DMS153 treated with DMSO at 0.1 percent for 48 hours (cell line): Measurements from ENCODE around the gene CDH23.
"Not testable (repeated sequence)": the region's sequence is repeated elsewhere in the genome, so short reads cannot be mapped to it uniquely, and the experiment has no call there.

Experiments used
- DNase-seq: peaks from one replicate; lab custom pipeline; 2025; ENCODE audit not compliant: unreplicated experiment; lab: John Stamatoyannopoulos, UW

The CDH23 gene

DNA sequence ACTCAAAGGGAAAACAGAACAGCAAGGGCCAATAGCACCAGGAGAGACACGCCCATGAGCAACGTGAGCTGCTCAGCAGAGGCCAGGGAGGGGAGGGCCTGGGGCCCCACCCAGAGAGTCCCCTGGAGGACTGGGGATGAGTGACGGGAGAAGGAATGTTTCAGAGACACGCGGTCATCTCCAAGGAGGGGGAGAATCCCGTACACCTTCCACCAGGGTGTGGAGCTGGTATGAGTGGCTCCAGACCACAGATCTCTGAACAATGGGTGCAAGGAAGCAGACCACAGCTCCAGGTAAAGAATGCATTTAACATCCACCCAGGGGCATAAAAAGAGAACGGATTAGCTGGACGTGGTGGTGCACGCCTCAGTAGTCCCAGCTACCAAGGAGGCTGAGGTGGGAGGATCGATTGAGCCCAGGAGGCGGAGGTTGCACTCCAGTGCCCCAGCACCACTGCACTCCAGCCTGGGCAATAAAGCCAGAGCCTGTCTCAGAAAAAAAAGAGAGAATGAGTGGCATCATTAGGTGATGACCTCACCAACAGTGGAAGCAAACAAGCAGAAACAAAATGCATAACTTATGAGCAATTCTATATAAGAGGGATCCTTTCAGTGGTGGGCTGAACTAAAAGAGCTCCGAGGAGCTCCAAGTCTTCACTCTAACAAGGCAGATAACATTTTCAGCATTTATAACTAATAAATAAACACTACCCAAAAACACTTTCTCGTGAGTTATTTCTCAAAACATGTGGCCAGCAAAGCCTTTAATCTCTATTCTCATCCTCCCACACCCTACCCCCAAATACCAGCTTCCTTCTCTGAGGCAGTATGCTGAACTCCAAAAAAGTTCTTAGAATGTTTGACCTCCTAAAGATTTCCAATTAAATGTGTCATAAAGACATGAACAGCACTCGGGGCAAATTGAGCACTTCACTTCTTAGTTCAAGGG is 441.8 kb downstream of the CDH23 start:
- DNase-seq = no peak

DNA sequence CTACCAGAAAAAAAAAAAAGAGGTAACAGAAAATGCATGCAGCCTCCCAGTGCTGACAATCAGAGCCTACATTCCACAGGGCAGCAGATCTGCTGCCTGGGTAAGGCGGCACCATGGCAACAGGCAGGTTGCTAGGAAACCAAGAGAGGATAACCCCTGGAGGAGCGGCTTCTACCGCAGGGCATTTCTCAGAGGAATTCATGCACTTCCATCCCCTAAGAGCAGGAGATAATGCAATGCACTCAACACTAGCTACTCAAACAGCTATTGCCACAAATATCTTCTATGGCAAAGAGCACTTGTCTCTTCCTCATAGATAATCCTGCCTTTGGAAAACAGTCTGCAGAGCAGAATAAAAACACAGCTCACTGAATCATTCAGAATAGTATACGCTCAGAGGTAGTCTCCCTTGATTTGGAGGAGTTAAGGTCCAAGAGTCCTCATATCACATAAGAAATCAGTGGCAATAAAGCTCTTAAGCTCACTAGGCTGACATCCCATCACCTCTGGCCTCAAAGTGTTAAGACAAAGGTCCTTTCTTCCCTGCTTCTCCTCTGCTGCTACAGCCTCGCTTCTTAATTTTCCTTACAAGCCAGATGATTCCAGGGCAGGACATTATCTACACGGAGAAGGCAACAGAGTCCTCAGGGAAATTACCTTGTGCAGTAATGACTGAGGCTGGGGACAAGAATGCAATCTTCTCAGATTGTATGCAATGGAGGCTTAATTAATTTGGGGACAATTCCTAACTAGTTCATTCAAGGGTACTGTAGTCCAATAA is 443.6 kb downstream of the CDH23 start:
- DNase-seq = peak; percentile 57

DNA sequence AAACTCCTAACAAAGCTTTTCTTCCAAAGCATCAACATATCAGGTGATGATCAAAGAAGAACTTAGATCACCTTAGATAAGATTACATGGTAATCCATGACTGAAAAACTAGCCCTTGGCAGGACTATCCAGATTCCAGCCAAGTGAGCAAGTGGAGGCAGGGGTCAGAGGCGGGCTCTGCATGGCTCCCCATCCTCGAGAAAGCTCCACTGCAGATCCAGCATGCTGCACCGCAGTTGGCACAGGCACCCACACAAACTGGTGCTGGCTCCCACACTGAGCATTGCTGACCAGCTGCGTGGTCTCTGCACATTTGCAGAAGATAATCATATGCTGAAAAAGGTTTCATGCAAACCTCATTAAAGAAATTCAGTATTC is 444.2 kb downstream of the CDH23 start:
- DNase-seq = no peak

DNA sequence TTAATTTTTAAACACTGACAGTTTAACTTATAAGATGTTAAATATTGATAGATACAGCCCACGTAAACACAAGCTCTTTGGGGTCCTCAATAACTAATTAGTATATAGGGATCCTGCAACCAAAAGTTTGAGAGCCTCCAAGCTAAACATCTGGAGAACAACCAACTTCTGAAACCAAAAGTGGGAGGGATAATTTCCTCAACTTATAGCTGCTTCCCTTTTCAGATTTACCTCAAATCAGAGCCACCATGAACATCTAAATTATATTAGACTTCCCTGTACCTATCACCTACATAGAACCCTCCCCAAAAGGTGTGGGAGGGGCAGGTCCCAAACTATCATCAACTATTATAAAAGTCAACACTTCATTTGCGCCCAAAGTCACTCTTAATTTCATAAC is 445.7 kb downstream of the CDH23 start:
- DNase-seq = no peak

DNA sequence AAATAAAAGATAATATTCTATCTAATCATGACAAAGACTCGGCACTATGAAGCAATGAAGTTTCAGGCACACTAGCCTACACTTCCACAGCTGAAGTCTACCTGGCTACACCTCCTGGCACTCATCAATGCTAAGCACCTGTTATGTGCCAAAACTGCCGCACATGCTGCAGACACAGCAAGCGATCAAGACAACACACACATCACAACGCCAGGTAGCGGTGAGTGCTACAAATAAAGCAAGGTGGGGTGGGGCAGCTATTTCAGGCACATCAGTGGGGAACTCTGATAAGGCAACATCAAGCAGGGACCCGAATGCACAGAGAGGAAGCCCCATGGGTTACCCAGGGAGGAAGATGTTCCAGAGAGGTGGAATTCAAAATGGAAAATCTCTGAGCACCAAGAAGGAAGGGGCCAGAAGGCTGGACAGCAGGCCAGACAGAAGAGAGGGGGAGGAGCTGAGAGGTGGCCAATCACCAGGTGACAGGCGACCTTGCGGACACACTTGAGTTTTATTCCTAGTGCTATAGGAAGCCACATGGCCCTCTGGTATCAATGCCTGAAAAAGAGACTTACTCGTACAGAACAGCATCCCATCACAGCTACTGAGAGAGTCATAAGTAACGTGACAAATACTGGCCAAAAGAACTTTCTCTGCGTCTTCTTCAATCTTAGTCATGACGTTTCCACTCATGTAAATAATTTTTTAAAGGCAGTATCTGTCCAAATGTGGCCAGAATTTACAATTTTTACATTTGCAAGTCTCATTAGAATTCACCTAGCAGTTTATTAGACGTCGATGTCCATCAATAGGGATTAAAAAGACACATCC is 446.4 kb downstream of the CDH23 start:
- DNase-seq = no peak

DNA sequence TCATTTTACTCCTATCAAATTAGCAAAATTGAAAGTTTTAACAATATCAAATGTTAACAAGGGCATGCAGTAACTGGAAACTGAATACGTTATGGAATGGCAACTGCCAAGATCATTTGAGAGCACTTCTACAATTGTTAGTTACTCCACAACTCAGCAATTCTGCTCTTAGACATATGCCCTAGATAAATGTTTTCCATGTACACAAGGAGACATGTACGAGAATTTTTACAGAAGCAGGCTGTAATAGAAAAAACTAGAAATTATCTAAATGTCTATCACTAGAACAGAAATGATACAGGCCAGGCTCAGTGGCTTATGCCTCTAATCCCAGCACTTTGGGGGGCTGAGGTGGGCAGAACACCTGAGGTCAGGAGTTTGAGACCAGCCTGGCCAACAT is 447.4 kb downstream of the CDH23 start:
- DNase-seq = no peak

DNA sequence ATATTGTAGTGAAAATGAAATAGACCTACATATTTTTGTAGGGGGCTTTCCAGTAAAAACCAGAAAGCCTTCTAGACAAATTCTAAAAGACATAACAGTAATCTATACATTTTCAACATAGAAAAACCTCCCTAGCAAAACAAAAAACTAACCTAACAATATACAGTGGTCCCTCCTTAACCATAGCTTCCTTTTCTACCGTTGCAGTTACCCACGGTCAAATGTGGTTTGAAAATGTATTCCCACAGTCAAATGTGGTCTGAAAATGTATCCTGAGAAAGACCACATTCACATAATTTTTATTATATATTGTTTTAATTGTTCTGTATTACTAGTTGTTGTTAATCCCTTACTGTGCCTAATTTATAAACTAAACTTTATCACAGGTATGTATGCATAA is 448.0 kb downstream of the CDH23 start:
- DNase-seq = no peak

DNA sequence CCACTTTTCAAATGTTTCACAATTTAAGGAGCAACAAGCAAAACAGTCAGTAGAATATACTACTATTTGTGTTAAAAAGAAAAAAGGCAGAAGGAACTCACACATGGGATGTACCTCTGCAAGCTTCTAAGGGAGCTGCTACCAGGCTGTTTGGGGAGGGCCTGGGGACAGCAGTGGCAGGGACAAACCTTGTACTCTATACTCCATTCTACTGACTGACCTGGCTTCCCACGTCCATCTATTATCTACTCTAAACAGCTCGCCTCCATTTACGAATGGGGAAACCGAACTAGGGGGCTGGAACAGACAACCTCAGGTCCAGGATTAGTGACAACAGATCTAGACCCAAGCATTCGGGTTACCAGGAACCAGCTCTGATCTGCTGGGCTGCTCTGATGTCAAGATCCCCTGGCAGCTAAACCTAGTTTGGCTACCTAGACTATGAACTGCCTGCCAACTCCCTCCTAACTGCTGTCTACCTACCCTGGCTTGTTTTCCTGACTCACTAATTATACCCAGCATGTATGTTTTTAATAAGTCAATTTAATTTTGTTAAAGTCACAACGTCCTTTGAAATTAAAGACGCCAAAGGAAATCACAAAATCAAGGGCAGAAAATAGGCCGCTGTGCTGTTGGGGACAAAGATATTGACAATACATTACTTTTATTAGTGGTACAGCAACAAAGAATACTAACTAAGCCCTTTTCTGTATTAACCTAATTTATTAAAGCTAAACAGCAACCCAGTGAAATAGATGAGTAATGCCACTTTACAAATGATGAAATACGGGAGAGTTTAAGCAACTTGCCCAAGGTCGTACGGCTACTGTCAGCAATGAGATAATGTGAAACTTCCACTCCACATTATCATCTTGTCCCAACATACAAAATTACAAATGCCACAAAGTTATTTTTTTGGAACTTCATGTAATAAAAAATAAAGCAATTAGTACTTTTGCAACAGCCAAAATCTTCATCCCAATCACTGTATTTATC is 449.0 kb downstream of the CDH23 start:
- DNase-seq = no peak

DNA sequence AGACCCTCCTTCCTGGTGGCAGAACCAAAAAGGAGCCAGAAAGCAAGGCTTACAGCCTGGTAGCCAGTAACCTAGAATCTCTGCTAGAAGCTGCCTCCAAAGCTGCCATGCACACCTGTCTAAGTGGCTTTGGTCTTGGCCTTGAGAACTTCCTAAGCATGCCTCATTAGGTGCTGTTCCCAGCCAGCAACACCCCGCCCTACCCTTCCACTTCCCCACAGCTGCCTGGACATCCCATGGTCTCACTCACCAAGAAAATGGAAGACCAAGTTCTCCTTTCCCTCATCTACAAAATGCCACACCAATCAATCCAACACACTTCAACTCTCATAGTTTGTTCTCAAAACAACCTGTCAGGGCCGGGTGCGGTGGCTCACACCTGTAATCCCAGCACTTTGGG is 450.1 kb downstream of the CDH23 start:
- DNase-seq = no peak

DNA sequence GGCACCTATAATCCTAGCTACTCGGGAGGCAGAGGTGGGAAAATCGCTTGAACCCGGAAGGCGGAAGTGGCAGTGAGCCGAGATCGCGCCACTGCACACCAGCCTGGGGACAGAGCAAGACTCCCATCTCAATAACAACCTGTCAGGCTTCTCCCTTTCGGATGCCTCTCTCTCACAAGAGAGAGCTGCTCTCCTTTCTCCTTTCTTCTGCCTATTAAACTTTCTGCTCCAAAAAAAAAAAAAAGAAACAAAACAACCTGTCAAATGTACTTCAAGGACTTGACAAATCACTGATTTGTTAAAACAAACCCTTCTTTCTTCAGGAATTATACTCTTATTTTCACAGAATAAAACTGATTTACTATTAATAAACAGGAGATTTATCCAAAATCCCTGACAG is 450.7 kb downstream of the CDH23 start:
- DNase-seq = no peak

DNA sequence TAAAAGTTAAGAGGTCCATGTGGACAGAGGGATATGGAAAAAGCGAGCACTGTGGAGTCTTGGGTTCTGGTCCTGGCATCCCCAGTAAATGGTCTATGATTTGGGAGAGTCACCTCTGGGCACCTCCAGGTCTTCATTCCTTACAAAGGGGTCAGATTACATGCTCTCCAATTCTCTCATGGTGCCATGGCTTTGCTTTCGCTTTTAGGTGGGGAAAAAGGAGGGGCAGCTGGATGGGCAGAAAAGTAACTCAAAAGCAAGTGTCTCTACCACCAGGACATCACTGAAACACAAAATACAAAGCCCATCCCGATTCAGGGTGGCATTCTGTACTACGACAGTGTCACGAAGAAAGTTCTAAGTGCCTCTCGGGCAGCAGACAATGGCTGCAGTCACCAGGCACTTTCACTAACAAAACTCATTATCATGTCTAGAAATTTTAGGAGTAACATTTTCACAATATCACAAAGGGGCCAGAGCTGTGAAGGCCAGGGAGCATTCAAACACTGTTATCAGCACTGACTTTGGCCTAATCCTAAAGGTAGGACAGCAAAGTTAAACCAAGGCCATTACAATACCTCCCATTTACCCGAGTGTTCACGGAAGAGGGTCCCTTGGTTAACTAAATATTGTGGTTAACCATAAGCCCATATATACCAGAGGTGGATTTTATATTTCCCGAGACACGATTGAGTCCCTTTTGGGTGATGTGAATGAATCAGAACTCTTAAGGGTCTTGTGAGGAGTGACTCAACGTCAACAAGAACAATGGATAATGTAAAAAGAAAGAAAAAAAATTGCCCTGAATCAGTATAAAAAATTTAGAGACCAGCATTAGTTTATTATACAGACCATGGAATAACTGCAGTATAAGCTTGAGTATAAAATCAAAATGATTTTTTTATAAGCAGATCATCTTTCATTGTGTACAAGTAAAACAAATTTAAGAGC is 451.9 kb downstream of the CDH23 start:
- DNase-seq = no peak

DNA sequence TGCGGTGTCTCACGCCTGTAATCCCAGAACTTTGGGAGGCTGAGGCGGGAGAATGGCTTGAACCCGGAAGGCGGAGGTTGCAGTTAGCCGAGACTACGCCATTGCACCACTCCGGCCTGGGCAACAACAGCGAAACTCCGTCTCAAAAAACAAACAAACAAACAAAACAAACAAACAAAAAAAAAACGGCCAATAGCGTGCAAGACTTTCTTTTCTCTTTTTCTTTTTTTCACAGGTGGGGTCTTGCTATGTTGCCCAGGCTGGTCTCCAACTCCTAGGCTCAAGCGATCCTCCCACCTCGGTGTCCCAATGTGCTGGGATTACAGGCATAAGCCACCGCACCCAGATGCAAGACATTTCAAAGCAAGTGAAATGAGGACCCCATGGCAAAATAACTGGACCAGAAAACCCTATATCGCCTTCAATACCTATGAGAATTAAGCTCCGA is 452.8 kb downstream of the CDH23 start:
- no peak for DNase-seq

DNA sequence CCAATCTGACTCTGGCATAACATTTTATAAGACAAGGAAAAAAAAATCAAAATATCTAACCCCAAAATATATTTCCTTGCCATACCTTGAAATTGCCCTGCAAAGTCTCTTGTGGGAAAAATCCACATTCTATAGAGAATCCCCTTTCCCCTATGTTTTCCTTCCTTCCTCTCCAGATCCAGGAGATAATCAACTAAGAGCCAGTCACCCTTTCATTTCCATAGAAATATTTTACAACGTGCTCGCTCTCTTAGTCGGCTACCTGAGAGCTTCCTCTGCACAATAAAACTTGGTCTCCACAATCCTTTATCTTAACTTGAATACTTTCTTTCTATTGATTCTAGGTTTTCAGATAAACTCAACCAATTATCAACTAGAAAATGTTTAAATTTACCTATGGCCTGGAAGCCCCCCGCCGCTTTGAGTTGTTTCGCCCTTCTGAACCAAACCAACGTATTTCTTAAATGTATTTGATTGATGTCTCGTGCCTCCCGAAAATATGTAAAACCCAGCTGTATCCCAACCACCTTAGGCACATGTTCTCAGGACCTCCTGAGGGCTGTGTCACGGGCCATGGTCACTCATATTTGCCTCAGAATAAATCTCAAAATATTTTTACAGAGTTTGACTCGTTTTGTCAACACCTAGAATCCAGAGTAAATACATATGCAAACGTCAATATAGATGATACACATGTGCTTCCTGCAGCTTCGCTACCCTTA is 453.5 kb downstream of the CDH23 start:
- DNase-seq = no peak

DNA sequence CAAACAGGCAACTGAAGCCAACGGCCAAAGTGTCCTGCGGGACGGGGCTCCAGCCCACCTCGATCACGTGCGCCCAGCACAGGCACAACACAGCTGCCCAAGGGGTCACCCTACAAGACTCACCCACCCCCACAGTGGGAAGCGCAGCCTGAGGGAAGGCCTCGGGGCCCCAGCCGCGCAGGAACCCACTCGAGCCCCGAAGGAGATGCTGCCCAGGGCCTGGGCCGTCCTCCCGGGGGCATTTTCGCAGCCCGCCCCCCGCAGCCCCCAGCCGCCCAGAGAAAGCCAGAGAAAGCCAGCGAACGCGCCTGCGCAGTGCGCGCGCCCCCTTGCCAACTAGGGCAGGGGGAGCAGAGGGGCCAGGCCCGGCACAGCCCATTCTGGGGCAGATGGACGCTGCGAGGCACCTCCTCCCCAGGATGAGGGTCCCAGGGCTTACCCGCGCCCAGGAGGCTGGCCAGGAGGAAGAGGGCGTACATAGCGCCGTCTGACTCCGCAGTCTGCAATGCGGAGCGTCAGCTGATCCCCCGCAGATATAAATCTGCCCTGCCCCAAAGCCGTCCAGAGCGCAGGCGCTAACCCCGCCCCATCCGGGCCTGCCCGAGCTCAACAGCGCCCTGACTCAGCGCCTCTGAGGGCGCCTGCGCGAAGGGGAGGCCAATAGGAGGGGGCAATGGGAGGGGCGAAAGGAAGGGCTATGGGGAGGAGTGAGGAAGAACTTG is 454.2 kb downstream of the CDH23 start, which contains the start of gene PSAP:
Gene PSAP, minus strand, starts transcription at position 509 of the 722 bp plus-strand sequence. Its CDS starts 30 bp downstream, at position 479.
- peak; percentile 95 for DNase-seq

DNA sequence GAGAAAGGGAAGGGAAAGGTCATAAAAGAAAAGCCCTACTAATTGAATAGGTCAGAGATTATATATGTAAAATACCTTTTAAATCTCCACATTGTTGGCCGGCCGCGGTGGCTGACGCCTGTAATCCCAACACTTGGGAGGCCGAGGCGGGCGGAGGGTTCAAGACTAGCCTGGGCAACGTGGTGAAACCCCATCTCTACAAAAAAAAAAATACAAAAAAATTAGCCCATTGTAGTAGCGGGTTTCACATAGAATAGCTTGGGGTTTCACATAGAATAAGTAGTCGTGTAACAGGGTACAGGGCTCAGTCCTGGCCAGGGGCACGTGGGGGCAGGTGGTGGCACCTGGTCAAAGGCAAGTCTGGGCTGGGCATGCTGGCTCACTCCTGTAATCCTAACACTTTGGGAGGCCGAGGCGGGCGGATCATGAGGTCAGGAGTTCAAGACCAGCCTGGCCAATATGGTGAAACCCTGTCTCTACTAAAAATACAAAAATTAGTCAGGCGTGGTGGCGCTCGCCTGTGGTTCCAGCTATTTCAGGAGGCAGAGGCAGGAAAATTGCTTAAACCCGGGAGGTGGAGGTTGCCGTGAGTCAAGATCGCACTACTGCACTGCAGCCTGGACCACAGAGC is 454.9 kb downstream of the CDH23 start:
- DNase-seq = not testable (repeated sequence)

DNA sequence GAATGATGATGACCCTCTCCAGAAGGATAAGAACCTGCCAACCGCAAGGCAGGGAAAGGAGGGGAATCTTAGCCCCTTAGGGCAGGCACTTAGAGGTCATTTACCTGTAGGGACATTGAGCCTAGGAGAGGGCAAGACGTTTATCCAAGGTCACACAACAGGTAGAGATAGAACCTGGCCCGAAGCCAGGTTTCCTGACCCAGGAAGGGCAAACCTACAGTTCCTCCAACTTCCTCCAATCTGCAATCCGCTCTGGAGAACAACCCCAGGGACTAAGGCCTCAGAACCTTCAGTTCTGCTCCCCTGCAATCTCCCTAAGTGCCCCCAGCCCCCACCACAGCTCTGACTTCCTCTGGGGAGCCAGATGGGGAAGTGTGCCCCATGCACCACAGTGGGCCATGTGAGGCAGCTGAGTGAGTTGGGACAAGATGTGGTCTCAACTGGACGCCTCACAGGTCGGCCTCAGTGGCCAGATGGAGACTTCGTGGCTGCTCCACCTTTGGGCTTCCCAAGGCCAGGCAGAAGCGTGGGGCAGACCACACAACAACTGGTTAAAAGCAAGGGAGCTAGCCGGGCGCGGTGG is 455.7 kb downstream of the CDH23 start:
- DNase-seq = no peak

DNA sequence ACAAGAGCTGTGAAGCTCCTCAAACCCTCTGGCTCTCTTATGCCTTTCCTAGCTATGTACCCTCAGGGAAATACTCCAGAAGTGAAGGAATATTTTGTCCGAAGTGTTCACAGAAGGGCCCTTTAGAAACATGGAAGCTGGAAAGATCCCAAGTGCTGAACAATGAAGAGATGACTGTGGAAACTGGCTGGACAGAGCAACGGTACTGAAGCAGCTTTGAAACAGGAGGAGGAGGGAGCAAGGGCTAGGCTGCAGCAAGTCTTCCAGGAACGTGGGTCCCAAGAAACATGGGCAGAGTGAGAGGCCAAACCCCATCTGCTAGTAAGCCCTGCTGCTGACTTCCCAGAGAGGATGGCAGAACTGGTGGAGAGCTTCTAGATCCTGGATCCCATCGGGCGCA is 457.3 kb downstream of the CDH23 start:
- no peak for DNase-seq
